Fibroblast of skin of scalp (primary cell): ENCODE data around the gene ARHGAP33.

Experiments used
- DNase-seq: peaks from one replicate; pipeline ENCODE4 v3.0.0-alpha.2; 2013

Gene ARHGAP33

DNA sequence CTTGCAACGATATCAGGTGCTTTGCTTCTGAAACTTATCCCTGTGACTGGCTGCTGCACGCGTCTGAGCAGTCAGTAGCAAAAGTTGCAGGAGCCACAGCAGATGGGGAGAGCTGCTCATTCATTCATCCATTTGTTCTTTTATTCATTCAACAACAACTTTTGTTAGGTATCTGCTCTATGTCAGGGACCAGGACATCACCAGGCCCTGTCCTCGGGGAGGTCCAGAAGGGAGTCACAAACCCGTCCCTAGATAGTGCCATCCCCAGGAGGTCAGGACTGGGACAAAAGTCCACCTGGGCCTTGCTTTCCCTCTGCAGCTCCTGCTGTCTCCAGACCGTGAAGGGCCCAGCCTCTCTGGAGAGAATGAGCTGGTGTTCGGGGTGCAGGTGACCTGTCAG is 2.6 kb downstream of the ARHGAP33 start:
- DNase-seq = no peak

DNA sequence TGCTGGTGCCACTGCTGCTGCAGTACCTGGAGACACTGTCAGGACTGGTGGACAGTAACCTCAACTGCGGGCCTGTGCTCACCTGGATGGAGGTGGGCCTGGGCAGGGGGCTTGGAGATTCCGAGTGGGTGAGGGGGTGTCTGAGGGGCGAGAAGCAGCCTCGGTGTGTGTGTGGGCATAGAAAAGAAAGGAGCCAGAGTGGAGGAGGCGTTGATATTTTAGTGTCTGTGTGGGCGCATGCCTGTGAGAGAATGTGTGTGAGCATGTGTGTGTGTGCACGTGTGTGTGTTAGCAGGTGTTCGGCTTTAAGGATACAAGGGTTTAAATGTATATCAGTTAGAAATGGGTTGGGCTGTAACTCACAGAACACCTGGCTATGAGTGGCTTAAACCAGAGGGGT is 3.7 kb downstream of the ARHGAP33 start:
- no peak for DNase-seq

DNA sequence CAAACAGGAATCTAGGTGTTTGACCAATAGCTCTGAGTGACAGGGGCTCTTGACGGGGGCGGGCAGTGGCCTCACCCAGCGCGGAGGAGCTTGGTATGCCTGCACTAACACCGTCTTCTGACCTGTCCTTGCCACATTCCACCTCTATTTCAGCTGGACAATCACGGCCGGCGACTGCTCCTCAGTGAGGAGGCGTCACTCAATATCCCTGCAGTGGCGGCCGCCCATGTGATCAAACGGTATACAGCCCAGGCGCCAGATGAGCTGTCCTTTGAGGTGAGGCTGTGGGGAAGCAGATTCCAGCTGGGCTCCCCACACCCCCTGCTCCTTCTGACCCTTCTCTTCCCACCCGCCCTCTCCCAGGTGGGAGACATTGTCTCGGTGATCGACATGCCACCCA is 4.7 kb downstream of the ARHGAP33 start:
- DNase-seq = no peak

DNA sequence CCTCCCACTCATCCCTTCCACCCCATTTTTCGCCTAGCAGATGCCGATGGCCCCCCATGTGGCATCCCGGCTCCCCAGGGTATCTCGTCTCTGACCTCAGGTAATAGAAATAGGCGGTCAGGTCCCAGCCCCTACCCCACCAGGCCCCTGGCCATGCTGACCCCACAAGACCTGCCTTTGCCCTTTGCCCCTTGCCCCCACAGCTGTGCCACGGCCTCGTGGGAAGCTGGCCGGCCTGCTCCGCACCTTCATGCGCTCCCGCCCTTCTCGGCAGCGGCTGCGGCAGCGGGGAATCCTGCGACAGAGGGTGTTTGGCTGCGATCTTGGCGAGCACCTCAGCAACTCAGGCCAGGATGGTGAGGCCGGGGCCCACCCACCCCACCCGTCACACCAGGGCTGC is 5.4 kb downstream of the ARHGAP33 start:
- DNase-seq = no peak

DNA sequence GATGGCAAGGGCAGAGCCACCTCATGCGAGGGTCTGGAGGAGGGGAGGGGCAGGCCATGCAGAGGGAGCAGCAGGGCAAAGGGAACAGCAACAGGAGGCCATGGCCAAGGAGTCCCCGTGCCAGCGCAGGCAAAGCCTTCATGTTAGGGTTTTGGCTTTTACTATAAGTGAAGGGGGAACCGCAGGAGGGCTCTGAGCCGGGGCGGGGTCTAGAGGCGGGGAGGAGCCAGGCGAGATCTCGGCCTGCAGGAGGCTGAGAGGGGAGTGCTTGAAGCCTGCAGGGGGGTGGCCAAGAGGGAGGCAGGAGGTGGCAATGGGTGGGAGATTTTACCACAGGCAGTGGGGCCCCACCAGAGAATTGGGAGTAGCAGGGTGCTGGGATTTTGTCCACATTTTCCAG is 6.3 kb downstream of the ARHGAP33 start:
- DNase-seq = no peak

DNA sequence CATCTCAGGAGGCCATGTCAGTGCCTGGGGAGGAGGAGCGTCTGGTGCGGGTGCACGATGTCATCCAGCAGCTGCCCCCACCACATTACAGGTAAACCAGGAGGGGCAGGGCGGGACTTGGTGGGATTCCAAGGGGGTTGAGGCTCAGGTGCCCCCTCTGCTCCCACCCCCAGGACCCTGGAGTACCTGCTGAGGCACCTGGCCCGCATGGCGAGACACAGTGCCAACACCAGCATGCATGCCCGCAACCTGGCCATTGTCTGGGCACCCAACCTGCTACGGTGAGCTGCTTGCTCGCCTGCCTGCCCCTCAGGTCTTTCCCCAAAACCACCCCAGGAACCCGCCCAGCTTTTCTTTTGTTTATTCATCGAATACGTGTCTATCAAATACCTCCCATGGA is 7.2 kb downstream of the ARHGAP33 start:
- DNase-seq = no peak

DNA sequence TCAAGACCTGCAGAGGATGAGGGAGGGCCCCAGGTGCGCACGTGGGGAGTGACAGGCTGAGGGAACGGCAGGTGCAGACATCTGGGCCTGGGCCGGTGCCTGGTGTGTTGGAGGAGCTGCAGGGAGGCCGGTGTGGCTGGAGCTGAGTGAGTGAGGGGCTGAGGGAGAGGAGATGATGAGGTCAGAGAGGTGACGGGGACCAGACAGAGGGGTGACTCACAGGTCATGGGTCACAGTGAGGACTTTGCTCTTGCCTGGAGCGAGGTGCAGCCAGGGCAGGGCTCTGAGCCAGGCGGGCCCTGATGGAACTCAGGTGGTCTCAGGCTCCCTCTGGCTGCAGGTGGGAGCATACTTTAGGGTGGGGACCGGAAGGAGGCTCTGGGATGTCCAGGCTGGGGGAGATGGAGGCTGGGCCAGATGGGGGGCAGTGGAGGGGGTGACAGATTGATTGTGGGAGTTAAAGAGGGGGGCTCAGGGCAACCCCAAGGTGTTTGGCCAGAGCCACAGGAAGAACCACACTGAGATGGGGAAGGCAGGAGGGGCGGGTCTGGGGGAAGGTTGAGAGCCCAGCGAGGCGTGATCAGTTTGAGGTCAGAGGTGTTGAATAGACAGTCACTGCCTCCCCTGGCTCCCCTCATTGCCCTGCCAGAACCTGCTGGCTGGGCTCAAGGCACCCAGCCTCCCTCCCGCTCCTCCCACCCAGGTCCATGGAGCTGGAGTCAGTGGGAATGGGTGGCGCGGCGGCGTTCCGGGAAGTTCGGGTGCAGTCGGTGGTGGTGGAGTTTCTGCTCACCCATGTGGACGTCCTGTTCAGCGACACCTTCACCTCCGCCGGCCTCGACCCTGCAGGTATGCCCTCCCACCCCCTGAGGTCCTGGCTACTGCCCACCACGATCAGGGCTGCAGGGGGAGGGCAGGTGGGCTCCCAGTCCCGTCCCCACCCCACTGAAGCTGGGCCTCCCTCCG is 8.4 kb downstream of the ARHGAP33 start:
- no peak for DNase-seq

DNA sequence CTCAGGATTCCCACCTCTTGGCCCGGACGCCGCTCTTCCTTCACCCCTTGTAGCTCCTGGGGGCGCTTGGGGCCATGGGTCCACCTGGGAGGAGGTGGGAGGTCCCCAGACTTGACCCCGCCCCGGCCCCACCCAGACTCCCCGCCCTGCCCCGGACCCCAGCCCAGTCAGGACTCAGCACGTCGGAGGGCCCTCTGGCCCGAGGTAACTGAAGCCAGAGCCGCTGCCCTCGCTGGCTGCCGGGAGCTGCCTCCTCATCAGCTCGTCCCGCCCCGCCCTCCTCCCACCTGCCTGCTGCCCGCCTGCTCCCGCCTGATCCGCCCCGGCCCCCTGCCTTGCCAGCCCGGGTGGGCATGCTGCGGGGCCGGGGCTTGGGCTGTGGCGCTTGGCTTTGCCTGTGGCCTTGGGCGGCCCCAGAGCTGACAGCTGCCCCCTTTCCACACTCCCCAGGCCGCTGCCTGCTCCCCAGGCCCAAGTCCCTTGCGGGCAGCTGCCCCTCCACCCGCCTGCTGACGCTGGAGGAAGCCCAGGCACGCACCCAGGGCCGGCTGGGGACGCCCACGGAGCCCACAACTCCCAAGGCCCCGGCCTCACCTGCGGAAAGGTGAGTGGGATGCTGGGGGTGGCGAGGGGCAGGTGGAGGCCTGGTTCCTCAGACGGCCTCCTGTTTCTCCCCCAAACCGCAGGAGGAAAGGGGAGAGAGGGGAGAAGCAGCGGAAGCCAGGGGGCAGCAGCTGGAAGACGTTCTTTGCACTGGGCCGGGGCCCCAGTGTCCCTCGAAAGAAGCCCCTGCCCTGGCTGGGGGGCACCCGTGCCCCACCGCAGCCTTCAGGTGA is 9.4 kb downstream of the ARHGAP33 start:
- DNase-seq = no peak

DNA sequence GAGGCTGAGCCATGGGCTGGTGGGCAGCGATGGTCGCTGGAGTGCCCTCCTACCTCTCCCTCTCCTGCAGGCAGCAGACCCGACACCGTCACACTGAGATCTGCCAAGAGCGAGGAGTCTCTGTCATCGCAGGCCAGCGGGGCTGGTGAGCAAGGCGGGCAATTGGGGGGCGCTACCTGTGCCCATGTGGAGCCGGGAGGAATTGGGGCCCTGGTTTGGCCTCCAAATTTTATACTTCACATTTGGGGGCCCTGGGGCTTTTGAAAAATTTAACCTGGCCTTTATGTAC is 9.9 kb downstream of the ARHGAP33 start:
- DNase-seq = no peak

DNA sequence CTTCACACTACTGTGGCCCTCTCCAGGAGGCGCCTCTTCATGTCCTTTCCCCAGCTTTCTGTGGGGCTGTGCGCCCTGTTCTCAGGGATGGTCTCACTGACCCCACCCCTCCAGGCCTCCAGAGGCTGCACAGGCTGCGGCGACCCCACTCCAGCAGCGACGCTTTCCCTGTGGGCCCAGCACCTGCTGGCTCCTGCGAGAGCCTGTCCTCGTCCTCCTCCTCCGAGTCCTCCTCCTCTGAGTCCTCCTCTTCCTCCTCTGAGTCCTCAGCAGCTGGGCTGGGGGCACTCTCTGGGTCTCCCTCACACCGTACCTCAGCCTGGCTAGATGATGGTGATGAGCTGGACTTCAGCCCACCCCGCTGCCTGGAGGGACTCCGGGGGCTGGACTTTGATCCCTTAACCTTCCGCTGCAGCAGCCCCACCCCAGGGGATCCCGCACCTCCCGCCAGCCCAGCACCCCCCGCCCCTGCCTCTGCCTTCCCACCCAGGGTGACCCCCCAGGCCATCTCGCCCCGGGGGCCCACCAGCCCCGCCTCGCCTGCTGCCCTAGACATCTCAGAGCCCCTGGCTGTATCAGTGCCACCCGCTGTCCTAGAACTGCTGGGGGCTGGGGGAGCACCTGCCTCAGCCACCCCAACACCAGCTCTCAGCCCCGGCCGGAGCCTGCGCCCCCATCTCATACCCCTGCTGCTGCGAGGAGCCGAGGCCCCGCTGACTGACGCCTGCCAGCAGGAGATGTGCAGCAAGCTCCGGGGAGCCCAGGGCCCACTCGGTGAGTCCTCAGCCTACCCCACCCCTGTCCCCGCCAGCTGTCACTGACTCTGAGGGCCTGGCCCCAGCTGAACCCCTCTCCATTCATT is 11.2 kb downstream of the ARHGAP33 start:
- DNase-seq = no peak

DNA sequence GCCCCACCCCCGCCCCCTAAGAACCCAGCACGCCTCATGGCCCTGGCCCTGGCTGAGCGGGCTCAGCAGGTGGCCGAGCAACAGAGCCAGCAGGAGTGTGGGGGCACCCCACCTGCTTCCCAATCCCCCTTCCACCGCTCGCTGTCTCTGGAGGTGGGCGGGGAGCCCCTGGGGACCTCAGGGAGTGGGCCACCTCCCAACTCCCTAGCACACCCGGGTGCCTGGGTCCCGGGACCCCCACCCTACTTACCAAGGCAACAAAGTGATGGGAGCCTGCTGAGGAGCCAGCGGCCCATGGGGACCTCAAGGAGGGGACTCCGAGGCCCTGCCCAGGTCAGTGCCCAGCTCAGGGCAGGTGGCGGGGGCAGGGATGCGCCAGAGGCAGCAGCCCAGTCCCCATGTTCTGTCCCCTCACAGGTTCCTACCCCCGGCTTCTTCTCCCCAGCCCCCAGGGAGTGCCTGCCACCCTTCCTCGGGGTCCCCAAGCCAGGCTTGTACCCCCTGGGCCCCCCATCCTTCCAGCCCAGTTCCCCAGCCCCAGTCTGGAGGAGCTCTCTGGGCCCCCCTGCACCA is 11.9 kb downstream of the ARHGAP33 start:
- no peak for DNase-seq

DNA sequence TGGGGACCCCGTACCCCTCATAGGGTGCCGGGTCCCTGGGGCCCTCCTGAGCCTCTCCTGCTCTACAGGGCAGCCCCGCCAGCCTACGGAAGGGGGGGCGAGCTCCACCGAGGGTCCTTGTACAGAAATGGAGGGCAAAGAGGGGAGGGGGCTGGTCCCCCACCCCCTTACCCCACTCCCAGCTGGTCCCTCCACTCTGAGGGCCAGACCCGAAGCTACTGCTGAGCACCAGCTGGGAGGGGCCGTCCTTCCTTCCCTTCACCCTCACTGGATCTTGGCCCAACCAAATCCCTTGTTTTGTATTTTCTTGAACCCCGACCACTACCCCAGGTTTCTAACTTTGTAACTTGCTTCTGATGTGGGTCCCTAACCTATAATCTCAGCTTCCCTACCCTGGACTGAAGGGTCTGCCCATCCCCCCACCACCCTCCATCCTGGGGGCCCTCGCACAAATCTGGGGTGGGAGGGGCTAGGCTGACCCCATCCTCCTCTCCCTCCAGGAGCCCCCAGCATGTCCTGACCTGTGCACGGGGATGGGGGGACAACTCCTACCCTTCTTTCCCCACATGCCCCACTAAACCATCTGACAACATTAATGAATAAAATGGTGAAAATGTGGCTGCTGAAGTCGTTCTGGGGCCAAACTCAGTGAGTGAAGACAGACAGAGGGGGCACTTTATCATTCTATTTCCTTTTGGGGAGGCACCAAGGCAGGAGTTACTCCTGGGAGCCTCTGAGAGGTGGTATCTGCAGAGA is 13.0 kb downstream of the ARHGAP33 start:
- DNase-seq = no peak

DNA sequence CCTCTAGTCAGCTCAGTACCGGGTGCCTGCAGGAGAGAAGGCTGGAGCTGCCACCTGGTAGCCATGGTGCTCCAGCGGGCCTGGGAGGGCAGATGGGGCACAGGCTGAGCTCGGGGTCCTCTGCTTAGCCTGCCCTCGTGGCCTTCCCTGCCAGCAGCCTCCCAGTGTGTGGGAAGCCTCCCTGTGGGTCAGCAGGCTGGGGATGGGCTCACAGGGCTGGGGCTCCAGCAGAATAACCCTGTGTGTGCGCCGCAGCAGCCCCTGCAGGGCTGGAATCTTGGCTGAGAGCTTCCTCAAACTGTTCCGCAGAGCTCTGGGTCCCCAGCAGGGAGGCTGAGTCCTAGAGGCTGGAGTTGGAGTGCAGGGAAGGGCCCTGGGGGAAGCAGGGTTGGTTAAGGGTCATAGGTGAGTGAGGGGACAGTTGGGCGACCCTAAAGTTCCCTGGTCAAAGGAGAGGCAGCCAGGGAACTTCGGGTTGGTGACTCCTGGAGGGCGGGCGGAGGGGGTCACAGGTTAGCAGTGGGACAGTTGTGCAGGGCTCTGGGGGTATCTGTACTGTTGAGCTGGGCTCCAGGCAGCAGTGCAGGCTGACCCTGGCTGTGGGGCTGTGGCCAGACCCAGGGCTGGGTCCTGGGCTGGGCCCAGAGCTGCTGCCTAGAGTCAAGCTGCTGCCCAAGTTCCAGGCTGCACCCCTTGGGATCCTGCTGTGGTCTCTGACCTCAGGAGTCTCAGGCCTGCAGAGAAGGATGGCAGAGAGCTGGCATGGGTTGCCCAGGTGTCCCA is 14.0 kb downstream of the ARHGAP33 start:
- no peak for DNase-seq

DNA sequence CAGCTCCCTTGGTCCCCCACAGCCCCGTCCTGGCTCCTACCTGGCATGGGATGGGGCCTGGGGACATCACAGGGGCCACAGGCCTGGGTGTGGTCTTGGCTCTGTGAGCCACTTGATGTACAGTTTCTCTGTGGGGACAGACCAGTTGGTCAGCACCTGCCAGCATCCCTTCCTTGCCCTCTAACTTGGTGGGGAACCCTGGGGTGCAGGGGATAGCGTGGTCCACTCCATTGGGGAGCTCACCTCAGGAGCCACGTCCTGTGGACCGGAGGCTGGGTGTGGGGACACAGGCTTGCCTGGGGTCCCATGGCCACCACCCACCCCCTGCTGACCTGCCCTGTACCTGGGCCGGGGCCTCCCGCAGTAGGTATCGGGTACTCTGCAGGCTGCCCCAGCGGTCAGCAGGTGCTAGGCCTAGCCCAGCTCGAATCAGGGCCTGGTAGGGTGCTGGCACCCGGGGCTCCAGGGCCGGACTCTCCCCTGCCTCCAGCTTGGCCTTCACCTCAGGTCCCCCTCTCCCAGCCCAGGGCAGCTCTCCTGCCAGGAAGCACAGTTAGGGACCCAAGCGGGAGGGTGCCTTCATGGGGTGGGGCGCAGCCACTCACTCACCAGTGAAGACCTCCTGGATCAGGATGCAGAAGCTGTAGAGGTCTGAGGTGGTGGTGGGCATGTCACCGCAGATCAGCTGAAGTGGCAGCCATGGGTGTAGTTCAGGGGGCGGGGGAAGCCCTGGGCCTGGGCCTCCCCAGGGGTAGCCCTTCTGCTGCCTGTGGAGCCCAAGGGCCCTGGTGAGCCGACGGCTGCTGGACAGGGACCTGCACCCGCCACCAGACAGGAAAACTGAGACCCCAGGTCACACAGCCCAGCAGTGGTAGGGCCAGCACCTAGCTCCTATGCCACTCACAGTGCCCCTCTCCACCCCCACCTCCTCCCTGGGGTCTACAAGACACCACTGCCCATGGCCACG is 14.9 kb downstream of the ARHGAP33 start:
- no peak for DNase-seq

DNA sequence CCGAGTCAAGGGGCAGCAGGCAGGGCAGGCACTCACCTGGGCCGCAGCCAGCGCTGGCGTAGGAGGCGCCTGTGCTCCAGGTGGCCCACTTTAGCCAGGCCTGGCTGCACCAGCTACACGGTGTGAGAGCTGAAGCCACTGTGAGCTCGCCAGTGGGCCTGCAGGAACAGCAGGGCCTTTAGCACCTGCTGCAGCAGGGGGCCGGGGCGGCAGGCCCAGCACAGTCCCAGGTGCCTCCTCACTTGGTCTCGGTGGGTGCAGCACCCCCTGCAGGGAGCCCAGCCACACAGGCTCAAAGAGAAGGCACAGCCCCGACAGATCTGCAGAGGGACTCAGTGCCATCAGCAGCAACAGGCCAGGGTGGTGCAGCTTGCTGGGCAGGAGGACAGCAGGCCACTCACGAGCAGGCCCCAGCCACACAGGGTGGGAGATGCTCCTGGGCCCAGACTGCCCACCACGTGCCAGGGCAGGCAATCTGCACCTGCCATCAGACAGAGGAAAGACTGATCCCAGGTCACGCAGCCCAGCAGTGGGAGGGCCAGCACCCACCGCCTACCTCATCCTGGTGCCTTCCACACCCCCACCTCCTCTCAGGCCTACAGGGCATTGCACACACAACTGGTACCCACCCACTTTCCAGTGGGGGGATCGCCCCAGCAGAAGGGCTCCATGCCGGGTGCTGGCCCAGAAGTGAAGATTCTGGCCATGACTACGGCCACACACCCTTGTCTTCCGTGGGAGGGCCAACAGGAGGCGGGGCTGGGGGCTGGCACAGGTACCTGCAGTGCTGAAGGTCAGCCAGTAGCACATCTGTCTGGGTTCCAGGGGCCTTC is 15.8 kb downstream of the ARHGAP33 start:
- no peak for DNase-seq

DNA sequence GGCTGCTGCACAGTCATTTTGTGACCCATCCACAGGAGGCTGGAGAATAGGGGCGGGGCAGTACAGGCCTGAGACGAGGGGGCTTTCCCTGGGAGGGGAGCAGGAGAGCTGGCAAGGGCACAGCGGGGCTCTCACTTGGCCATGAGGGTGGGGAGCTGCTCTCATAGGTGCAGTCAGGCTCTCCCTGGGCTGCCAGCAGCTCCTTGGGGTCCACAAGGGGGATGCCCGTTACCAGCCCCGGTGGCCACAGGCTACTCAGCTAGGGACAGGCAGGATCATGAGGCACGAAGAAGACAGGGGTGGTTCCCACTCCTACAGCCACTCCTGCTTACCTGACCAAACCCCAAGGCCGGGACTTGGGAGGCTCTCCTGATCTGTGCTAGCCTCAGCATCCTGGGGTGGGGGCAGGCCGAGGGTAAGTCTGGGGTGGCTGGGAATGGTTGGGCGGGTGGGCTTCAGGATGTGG is 16.5 kb downstream of the ARHGAP33 start:
- no peak for DNase-seq

DNA sequence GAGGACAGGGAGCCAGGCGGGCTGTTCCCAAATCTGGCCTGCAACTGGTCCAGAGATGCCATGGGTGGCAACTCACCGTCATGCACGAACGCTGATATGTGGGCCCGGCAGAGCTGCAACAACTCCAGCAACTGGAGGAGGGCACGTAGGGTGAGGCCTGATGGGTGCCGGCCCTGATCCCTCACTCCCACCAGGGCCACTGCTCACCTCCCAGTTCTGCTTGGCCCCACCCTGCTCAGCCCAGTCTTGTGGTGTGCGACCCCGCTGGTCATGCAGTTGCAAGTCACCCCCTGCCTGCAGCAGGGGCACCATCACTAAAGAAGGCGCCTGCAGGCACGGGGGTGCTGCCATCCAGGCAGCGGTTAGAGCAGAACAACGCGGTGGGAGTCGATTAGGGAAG is 16.9 kb downstream of the ARHGAP33 start:
- no peak for DNase-seq

DNA sequence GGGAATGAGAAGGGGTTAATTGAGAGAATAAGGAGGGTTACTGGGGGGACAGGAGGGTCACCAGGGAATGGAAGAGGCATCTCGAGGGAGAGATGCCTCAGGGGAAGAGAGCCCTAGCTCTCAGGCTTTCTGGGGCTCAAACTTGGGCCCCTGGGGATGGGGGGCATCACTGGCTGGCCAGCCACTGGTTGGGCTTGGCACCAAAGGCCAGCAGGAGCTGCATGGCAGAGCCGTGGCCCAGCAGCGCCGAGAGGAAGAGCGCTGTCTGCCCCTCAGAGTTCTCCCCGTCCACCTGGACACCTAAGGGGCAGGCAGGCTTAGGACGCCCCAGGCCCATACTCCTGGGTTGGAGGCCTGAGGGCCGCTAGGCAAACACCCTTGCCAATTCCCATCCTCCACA is 17.5 kb downstream of the ARHGAP33 start:
- DNase-seq = no peak
